Neural crest cell (in vitro differentiated cells): ENCODE results near the gene CLGN. TPM values are rescaled to one million over a fixed set of nuclear protein-coding genes. Genes with fewer than 3 reads are reported as not detected.
A peak's percentile ranks its signal among the peaks of the same experiment; 100 is the strongest.

Source experiments
- DNase-seq: peaks from one replicate; pipeline ENCODE4 v3.0.0; 2021; ENCODE audit warnings: low read depth, mixed read lengths, low spot score
- H3K27ac Mint-ChIP-seq: one replicate; pipeline ENCODE4 v1.8.0; 2021; ENCODE audit warnings: mild to moderate bottlenecking, mixed read lengths; ENCODE audit not compliant: unreplicated experiment
- H3K27me3 Mint-ChIP-seq: 2 replicates; pipeline ENCODE4 v1.8.0; 2021; ENCODE audit warnings: low read depth, mild to moderate bottlenecking, mixed read lengths
- H3K36me3 Mint-ChIP-seq: 2 replicates; pipeline ENCODE4 v1.8.0; 2021; ENCODE audit warnings: low read depth, mild to moderate bottlenecking, mixed read lengths
- H3K4me1 Mint-ChIP-seq: 2 replicates; pipeline ENCODE4 v1.8.0; 2021; ENCODE audit warnings: mixed read lengths
- H3K4me3 Mint-ChIP-seq: one replicate; pipeline ENCODE4 v1.8.0; 2021; ENCODE audit warnings: mild to moderate bottlenecking, mixed read lengths
- H3K9me3 Mint-ChIP-seq: 2 replicates; pipeline ENCODE4 v1.8.0; 2021; ENCODE audit warnings: mixed read lengths
- total RNA-seq: library from RNA; stranded (reverse); gene quantifications from 2 replicates; pipeline ENCODE4 v1.2.1, GENCODE V29; 2021
- TF ChIP-seq, protein P1 (sequence below): fragments of 200-600 bp; sonication (generic); conservative IDR thresholded peaks from 2 replicates; pipeline ENCODE4 v1.5.0; 2021; ENCODE audit warnings: antibody characterized with exemption, mild to moderate bottlenecking

CLGN gene
- total RNA-seq, 1 donor from 2014 or later: 16.1 TPM

DNA sequence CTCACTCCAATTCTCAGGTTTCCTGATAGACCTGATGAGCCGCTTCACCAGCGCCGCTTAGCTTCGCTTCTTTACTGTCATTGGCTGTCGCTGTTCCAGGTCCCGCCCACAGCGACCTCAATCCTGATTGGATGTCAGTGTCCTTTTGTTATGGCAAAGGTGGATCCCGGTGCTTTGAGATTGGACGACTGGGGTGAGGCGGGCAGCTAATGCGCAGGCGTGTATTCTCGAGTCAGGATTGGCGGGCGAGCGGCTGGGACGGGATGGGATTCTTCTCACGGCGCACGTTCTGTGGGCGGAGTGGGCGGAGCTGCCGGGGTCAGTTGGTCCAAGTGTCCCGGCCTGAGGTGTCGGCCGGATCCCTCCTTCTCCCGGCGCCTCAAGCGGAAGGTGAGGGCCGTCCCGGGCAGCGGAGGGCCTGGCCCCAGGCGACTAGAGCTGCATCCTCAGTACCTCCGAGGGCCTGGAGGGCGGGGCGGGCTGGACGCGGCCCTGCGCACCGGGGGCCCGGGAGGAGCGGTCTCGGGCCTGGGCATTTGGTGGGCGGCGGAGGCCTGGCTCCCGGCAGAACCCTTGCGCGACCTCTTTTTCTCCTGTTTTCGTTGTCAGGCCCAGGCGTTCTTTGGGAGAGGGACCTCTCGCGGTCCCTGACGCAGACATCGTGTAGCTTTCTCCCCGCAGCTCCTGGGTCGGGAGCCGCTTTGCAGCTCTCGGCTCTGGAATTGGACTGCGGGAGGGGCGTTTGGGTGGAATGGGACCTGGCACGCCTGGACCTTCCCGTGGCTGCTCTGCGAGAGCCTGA is 53.9 kb downstream of the CLGN start, which contains the start of gene SCOC:
Gene SCOC, plus strand, starts transcription at position 319 of the 802 bp plus-strand sequence. CDS start 5,525 bp downstream, outside the sequence.
- Mint-ChIP-seq H3K4me1 (peaks cover 27% of the 10 kb centered on the region), H3K27me3 (peaks cover 2% of the 10 kb centered on the region), H3K36me3 (no peaks in the 10 kb centered on the region), H3K4me3 (peak within 1 kb of the TSS; percentile 91), H3K9me3 (no peaks in the 10 kb centered on the region), H3K27ac (peak within 1 kb of the TSS; percentile 93)
- TF ChIP-seq, protein P1, sequence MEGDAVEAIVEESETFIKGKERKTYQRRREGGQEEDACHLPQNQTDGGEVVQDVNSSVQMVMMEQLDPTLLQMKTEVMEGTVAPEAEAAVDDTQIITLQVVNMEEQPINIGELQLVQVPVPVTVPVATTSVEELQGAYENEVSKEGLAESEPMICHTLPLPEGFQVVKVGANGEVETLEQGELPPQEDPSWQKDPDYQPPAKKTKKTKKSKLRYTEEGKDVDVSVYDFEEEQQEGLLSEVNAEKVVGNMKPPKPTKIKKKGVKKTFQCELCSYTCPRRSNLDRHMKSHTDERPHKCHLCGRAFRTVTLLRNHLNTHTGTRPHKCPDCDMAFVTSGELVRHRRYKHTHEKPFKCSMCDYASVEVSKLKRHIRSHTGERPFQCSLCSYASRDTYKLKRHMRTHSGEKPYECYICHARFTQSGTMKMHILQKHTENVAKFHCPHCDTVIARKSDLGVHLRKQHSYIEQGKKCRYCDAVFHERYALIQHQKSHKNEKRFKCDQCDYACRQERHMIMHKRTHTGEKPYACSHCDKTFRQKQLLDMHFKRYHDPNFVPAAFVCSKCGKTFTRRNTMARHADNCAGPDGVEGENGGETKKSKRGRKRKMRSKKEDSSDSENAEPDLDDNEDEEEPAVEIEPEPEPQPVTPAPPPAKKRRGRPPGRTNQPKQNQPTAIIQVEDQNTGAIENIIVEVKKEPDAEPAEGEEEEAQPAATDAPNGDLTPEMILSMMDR: no peak
- DNase-seq: peak; percentile 94

DNA sequence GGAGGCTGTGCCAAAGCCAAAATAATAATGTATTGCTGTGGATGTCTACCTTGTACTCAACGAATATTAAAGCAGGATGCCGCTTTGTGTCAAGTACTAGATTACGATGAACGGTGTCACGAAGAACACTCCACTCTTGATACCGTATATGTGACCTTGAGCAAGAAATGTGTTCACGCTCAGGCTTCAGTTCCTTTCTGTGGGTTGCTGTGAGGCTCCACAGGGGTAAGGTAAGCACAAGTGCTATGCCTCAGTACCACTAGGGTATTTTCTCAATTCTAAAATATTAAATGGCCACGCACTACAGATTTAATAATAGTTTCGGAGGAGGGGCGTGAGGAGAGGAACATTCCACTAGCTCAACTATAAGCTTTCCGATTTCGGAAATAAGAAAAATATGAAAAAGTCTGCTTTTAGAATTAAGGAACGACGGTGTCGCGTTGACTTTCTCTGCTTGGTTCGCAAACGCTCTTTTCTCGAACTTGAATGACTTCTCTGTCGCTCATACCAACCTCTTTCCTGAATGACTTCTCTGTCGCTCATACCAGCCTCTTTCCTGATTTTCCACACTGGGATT is 54.6 kb downstream of the CLGN start:
- Mint-ChIP-seq H3K36me3 (no peaks in the 10 kb centered on the region), H3K9me3 (no peaks in the 10 kb centered on the region), H3K27me3 (peaks cover 4% of the 10 kb centered on the region), H3K27ac (no peak overlapping the region), H3K4me3 (no peak overlapping the region), H3K4me1 (peaks cover 27% of the 10 kb centered on the region)
- TF ChIP-seq, protein P1: peak; percentile 62
- DNase-seq: no peak

DNA sequence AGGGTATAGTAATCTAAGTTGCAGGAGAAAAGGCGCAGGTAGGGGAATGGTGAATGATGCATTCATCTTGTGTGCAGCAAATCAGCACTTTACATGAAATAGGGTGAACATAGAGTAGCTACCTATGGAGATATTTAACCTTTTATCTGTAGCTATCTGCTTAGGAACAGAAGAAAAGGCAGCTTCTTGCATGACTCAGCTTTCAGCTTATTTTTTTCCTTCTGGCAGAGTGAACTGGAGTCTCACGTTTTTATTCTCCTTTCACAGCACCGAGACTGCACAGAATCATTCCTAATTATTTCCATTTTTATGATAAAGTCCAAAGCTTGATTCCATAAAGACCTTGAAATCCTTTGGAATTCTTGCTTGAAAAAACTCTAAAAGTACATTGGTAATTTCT is 58.8 kb downstream of the CLGN start:
- Mint-ChIP-seq H3K9me3 (no peaks in the 10 kb centered on the region), H3K4me1 (no peaks in the 10 kb centered on the region), H3K36me3 (no peaks in the 10 kb centered on the region), H3K27ac (no peak overlapping the region), H3K27me3 (peaks cover 4% of the 10 kb centered on the region), H3K4me3 (no peak overlapping the region)
- no peak for DNase-seq
- TF ChIP-seq, protein P1: no peak

DNA sequence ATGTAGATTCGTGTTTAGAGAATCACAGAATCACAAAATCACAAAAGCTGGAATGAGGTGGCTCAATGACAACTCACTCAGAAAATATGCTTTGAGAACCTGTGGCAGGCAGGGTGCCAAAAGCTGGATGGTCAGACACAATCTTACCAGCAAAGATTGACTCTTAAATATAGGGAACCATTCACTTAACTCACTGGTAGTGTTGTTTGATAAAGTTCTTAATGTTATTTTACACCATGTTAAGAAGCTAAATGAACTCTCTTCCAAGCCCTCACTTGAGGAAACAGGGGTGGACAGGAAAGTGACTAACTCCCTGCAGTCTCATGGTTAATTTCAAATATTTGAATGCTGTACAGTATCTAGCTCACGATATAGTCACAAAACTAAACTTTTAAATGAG is 59.7 kb downstream of the CLGN start:
- Mint-ChIP-seq H3K27ac (no peak overlapping the region), H3K4me1 (no peaks in the 10 kb centered on the region)

DNA sequence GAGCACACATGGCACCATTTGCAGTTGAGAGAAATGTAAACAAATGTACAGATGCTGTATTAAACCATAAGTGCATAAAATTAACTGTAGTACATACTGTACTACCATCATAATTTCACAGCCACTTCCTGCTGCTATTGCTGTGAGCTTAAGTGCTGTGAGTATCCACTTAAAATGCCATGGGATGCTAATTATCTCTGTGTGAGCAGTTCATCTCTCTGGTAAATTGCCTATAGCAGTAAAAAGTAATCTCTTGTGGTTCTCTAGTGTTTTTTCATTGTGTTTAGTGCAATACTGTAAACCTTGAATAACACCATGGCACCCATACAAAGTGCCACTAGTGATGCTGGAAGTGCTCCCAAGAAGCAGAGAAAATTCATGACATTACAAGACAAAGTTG is 63.9 kb downstream of the CLGN start:
- no peak for DNase-seq
- Mint-ChIP-seq H3K27ac (no peak overlapping the region), H3K27me3 (peaks cover 2% of the 10 kb centered on the region), H3K9me3 (no peaks in the 10 kb centered on the region), H3K36me3 (no peaks in the 10 kb centered on the region), H3K4me1 (no peaks in the 10 kb centered on the region), H3K4me3 (no peak overlapping the region)
- TF ChIP-seq, protein P1: no peak

More for the DNA sequence above, 59.7 kb downstream of the CLGN start:
- H3K27me3 Mint-ChIP-seq: peaks cover 4% of the 10 kb centered on the region
- H3K36me3 Mint-ChIP-seq: no peaks in the 10 kb centered on the region
- H3K4me3 Mint-ChIP-seq: no peak overlapping the region
- TF ChIP-seq, protein P1: no peak
- H3K9me3 Mint-ChIP-seq: no peaks in the 10 kb centered on the region
- no peak for DNase-seq
